Pancreas (tissue), 10 donors: ENCODE measurements around the gene SPEG. TPM values are rescaled to one million over a fixed set of nuclear protein-coding genes. Genes with fewer than 3 reads are reported as not detected.
A peak's percentile ranks its signal among the peaks of the same experiment; 100 is the strongest.

Experiments used
- ATAC-seq, 4 donors: fragments of 200-7000 bp; cut with Tn5 transposase; one replicate each; pipeline versions ENCODE4 v1.8.0 to v1.9.1; 2020; ENCODE audit warnings: mild to moderate bottlenecking in 4 of 4, moderate library complexity in 4 of 4
- DNase-seq, 6 donors: peaks; one replicate each; pipeline ENCODE4 v3.0.0-alpha.2; 2020
- FAIRE-seq: peaks from 2 replicates; lab custom pipeline; 2012; peaks lifted over from hg19 to GRCh38; lab: Jason Lieb, UNC
- H3K27ac ChIP-seq, 4 donors: fragments of 200-600 bp; sonication (generic); 1 replicate in 3 of 4; 2 replicates in 1 of 4; pipeline versions ENCODE4 v1.5.0 to v1.8.0; 2020
- H3K27me3 ChIP-seq, 4 donors: fragments of 200-600 bp; one replicate each; pipeline ENCODE4 v1.8.0; 2021
- H3K36me3 ChIP-seq, 3 donors: fragments of 200-600 bp; sonication (generic) in 1 of 3; one replicate each; pipeline versions ENCODE4 v1.5.0 to v1.8.0; 2020 to 2021
- H3K4me1 ChIP-seq, 3 donors: fragments of 200-600 bp; one replicate each; pipeline ENCODE4 v1.8.0; 2021
- H3K4me3 ChIP-seq, 4 donors: fragments of 200-600 bp; sonication (generic) in 2 of 4; one replicate each; pipeline versions ENCODE4 v1.5.0 to v1.8.0; 2020 to 2021
- H3K9me3 ChIP-seq, 4 donors: fragments of 200-600 bp; one replicate each; pipeline ENCODE4 v1.8.0; 2021
- CTCF ChIP-seq, 4 donors: fragments of 200-600 bp; sonication (generic) in 3 of 4; IDR thresholded peaks; one replicate each; pipeline versions ENCODE4 v1.5.0 to v1.8.0; 2021; ENCODE audit warnings: antibody characterized with exemption in 4 of 4
- WGBS, 2 donors: extraction: QIAGEN DNeasy Blood & Tissue Kit; methylation state at CpG; one replicate each; pipeline ENCODE4 v1.1.7; 2013; 5-methylcytosine and 5-hydroxymethylcytosine counted together
- intact Hi-C, 3 donors: fragments of 100-400 bp; cut with DNase I; formaldehyde crosslinking; loops; one replicate each; pipeline versions ENCODE4 v1.11.1 to v1.14.2; 2022
- polyA plus RNA-seq, 2 donors: library from polyadenylated mRNA; stranded (reverse); fragments of 200-250 nt; gene quantifications; one replicate each; pipeline ENCODE4 v1.2.3, GENCODE V29; 2013
- total RNA-seq, 6 donors: library from RNA; stranded (reverse); fragmentation: NEBNext Ultra II Directional in 4 of 6; extraction: Animal tissue kit (Norgen Biotek cat#: 25700) in 4 of 6; gene quantifications; one replicate each; pipeline versions ENCODE4 v1.2.1 to v1.2.4, GENCODE V29; 2021 to 2023
- donor health status: healthy with polysubstance abuse.
- donor health status: DM: no; HTN: no; CAD: no; lungs with moderate emphysema.
- donor health status: DM: no; HTN: no; CAD: no.
- donor health status: control.
- donor health status: control.
- donor health status: Bipolar disorder and iron deficiency.
- donor health status: DM: yes; HTN: yes; CAD: no.
- donor health status: DM: no; HTN: no; CAD: no.
- donor health status: DM: no; HTN: no; CAD: no.
- donor health status: DM: yes; HTN: yes; CAD: no.

SPEG gene
- total and polyA plus RNA-seq, 8 donors = 2.6 to 33.3 (median 4.2) TPM

- FAIRE-seq = no peak
- ATAC-seq = no peak
- Histone ChIP-seq H3K4me1 (peaks cover 0 to 5% (median 0%) of the 10 kb centered on the region in 3 donors), H3K27me3 (no peaks in the 10 kb centered on the region), H3K4me3 (no peak overlapping the region), H3K27ac (no peak overlapping the region), H3K36me3 (no peaks in the 10 kb centered on the region), H3K9me3 (no peaks in the 10 kb centered on the region)
- 58 to 59% methylated on average over 15 to 20 of the region's 20 CpGs for WGBS, 2 donors
- TF ChIP-seq CTCF (IDR thresholded peaks at IDR 0.05) = no peak
- intact Hi-C loops = no loop called here
- DNase-seq = no peak
Measured at GRCh38 chr2:219492575-219492974, 57.9 kb downstream of the SPEG start.

- no peak for TF ChIP-seq CTCF (IDR thresholded peaks at IDR 0.05)
- H3K4me3 ChIP-seq = no peak overlapping the region
- peak in 1 of 6 donors; percentile 35 for DNase-seq
- no peaks in the 10 kb centered on the region for H3K36me3 ChIP-seq
- no peak for FAIRE-seq
- WGBS, 2 donors = 88 to 93% methylated on average over 5 of the region's 5 CpGs
- peaks cover 0 to 6% (median 0%) of the 10 kb centered on the region in 3 donors for H3K4me1 ChIP-seq
- intact Hi-C loops = no loop called here
- no peaks in the 10 kb centered on the region for H3K9me3 ChIP-seq
- no peak overlapping the region for H3K27ac ChIP-seq
- H3K27me3 ChIP-seq = no peaks in the 10 kb centered on the region
- no peak for ATAC-seq
Measured at GRCh38 chr2:219493086-219493485, 58.4 kb downstream of the SPEG start.

- H3K27me3 ChIP-seq = no peaks in the 10 kb centered on the region
- H3K36me3 ChIP-seq = no peaks in the 10 kb centered on the region
- FAIRE-seq (no peak), DNase-seq (peak in 1 of 6 donors; percentile 28), ATAC-seq (no peak)
- intact Hi-C loops = no loop called here
- TF ChIP-seq CTCF (IDR thresholded peaks at IDR 0.05) = peak in 1 of 4 donors; percentile 35
- WGBS, 2 donors = 16 to 20% methylated on average over 10 of the region's 10 CpGs
- H3K9me3 ChIP-seq = no peaks in the 10 kb centered on the region
- no peak overlapping the region for H3K4me3 ChIP-seq
- H3K27ac ChIP-seq = no peak overlapping the region
- H3K4me1 ChIP-seq = peaks cover 0 to 12% (median 4%) of the 10 kb centered on the region in 3 donors
Measured at GRCh38 chr2:219494952-219495530, 60.4 kb downstream of the SPEG start.

- WGBS, 2 donors = 26 to 32% methylated on average over 14 of the region's 14 CpGs
- DNase-seq (peak; percentile 40 to 72 (median 59)), ATAC-seq (no peak), FAIRE-seq (no peak)
- intact Hi-C loops = no loop called here
- no peaks in the 10 kb centered on the region for H3K36me3 ChIP-seq
- H3K9me3 ChIP-seq = no peaks in the 10 kb centered on the region
- H3K4me3 ChIP-seq = no peak overlapping the region
- no peaks in the 10 kb centered on the region for H3K27me3 ChIP-seq
- peaks cover 0 to 15% (median 4%) of the 10 kb centered on the region in 3 donors for H3K4me1 ChIP-seq
- TF ChIP-seq CTCF (IDR thresholded peaks at IDR 0.05) = peak in 3 of 4 donors; percentile 5 to 30 (median 6)
- H3K27ac ChIP-seq = no peak overlapping the region
Measured at GRCh38 chr2:219495531-219496122, 61.0 kb downstream of the SPEG start.
